GM10248 (cell line): ENCODE measurements around the gene FAM20C.

Source experiments
- CTCF ChIA-PET: fragments of 300-600 bp; sonication (Branson Sonifier 250); formaldehyde crosslinking; extraction: SDS; loops from one replicate; lab custom pipeline; 2021; ENCODE audit warnings: antibody characterized with exemption; lab: Yijun Ruan, JAX
- POLR2A ChIA-PET: fragments of 350-650 bp; sonication (Branson Sonifier 250); formaldehyde crosslinking; extraction: SDS; loops from one replicate; lab custom pipeline; 2020; ENCODE audit warnings: antibody characterized with exemption; lab: Yijun Ruan, JAX
- DNase-seq: peaks from one replicate; pipeline ENCODE4 v3.0.0; 2012; ENCODE audit errors: extremely low spot score
- TF ChIP-seq, protein P1 (sequence below): IDR thresholded peaks from 2 replicates; pipeline ENCODE4 v1.5.1; 2012; ENCODE audit warnings: mild to moderate bottlenecking, low read depth; ENCODE audit errors: extremely low read depth, missing control alignments, control extremely low read depth

The FAM20C gene

GRCh38 chr7:192701-193480, 520 bp downstream of the FAM20C start:
- TF ChIP-seq, protein P1, sequence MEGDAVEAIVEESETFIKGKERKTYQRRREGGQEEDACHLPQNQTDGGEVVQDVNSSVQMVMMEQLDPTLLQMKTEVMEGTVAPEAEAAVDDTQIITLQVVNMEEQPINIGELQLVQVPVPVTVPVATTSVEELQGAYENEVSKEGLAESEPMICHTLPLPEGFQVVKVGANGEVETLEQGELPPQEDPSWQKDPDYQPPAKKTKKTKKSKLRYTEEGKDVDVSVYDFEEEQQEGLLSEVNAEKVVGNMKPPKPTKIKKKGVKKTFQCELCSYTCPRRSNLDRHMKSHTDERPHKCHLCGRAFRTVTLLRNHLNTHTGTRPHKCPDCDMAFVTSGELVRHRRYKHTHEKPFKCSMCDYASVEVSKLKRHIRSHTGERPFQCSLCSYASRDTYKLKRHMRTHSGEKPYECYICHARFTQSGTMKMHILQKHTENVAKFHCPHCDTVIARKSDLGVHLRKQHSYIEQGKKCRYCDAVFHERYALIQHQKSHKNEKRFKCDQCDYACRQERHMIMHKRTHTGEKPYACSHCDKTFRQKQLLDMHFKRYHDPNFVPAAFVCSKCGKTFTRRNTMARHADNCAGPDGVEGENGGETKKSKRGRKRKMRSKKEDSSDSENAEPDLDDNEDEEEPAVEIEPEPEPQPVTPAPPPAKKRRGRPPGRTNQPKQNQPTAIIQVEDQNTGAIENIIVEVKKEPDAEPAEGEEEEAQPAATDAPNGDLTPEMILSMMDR, result no peak
- CTCF ChIA-PET, result no interaction called here
- DNase-seq, result no peak
- POLR2A ChIA-PET, result no interaction called here

- CTCF ChIA-PET, result no interaction called here
- POLR2A ChIA-PET, result no interaction called here
- TF ChIP-seq, protein P1, result no peak
- no peak for DNase-seq
Observed at GRCh38 chr7:193481-194251, 1.3 kb downstream of the FAM20C start.

DNA sequence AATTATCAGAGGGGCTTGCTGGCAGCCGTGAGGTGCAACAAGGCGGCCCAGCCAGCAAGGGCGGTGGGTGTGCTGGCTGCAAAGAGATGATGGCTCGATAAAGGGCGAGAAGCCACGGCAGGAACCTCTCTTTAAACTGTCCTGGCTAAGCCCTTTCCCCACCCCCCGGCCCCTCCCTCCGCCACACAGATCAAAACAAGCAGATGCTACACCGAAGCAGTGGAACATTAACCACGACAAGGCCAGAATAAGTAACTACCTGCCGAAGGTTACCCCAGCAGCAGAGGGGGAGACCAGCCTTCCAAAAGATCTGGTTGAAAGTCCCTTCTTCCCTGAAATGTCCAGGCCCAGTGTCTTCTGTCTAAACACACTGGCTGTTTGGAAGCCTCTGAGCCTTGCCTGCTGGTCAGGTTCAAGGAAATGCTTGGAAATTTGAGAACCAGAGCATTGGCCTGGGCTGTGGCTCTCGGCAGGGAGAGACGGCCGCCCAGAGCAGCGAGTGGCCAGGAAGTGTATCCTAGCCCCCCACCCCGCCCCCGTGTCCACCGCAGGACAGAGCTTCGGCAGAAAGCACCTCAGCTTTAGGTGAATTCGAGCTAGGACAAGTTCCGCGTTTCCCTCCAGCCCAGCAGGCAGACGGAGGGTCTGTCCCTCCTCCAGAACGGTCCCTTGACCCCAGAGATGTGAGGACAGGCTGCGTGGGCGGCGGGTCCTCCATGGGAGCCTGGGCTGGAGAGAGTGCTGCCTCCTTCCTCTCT, 2.1 kb downstream of the FAM20C start:
- ChIA-PET POLR2A (no interaction called here), CTCF (no interaction called here)
- TF ChIP-seq, protein P1, result no peak
- DNase-seq, result no peak

- DNase-seq, result no peak
- CTCF ChIA-PET, result no interaction called here
- TF ChIP-seq, protein P1, result no peak
- POLR2A ChIA-PET, result no interaction called here
Observed at GRCh38 chr7:195010-195829, 2.8 kb downstream of the FAM20C start.

DNA sequence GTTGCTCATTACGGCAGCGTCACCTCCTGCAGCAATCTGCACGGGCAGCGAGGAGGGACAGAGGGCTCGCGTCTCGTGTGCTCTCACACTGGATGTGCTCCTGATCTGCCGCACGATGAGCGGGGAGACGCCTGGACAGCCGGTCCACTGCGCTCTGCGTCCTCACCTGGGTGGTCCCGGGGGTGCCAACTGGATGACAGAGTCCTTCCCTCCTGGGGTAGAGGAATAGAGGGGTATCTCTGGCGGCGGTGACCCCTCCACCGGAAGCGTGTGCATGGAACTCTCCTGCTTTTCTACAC, 3.4 kb downstream of the FAM20C start:
- CTCF ChIA-PET, result no interaction called here
- POLR2A ChIA-PET, result no interaction called here
- TF ChIP-seq, protein P1, result no peak
- DNase-seq, result no peak

DNA sequence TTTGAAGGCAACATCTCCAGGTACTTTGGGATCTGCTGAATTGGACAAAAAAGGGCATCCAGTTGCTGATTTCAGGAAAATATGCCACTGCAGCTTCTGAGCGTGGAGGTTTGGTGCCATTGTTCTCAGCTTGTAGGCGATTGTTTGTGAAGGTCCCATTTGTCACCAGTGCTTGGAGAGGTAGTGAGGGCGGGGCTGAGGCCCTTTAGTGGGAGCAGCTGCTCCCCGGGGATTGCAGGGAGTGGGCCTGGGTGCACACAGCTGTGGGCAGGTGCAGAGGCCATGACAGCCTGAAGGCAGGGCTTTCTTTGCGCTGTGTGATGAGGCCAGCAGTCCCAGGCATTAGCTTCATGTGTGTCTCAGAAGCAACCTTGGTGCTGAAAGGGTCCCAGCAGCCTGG, 3.9 kb downstream of the FAM20C start:
- POLR2A ChIA-PET, result no interaction called here

More for the DNA sequence above, 3.9 kb downstream of the FAM20C start:
- DNase-seq, result no peak
- CTCF ChIA-PET, result interaction anchor here (1.1 kb wide), 1 partner anchor 24 kb away, joined by 3 read pairs; no protein-coding TSS in a partner anchor
- TF ChIP-seq, protein P1, result no peak
